Measurements from ENCODE around the gene MCCC2.

GRCh38 chr5:71573591-71573990, 13.5 kb upstream of the MCCC2 start:
- peak; percentile 44; the same call in 1 of the 2 replicates for TF ChIP-seq CTCF (CRISPR knock-in tag; IDR thresholded peaks at IDR 0.05)
- TF ChIP-seq DPF2 (CRISPR knock-in tag; IDR thresholded peaks at IDR 0.05; ENCODE audit: borderline replicate concordance, low read depth), result no peak

Data from HepG2 (cell line).